Measurements from ENCODE around the gene LZTS3.

DNA sequence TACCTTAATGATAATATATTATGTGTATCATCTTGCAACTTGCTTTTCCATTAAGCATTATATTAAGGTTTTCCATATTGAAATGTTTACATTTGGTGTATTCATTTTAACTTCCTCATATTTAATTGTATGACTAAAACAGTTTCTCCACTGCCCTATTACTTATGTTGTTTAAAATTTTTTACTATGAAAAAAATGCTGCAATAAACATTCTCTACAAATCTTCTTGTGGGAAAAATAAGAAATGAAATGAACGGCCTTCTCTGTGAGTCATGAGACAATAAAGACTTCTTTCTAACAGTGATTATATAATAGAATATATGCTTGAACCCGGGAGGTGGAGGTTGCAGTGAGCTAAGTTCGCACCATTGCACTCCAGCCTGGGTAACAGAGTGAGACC lies 39.2 kb downstream of the LZTS3 start:
- TF ChIP-seq, protein P1, sequence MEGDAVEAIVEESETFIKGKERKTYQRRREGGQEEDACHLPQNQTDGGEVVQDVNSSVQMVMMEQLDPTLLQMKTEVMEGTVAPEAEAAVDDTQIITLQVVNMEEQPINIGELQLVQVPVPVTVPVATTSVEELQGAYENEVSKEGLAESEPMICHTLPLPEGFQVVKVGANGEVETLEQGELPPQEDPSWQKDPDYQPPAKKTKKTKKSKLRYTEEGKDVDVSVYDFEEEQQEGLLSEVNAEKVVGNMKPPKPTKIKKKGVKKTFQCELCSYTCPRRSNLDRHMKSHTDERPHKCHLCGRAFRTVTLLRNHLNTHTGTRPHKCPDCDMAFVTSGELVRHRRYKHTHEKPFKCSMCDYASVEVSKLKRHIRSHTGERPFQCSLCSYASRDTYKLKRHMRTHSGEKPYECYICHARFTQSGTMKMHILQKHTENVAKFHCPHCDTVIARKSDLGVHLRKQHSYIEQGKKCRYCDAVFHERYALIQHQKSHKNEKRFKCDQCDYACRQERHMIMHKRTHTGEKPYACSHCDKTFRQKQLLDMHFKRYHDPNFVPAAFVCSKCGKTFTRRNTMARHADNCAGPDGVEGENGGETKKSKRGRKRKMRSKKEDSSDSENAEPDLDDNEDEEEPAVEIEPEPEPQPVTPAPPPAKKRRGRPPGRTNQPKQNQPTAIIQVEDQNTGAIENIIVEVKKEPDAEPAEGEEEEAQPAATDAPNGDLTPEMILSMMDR (optimal IDR thresholded peaks at IDR 0.05 in 1 of 3, IDR thresholded peaks at IDR 0.05 in 1 of 3, conservative IDR thresholded peaks at IDR 0.05 in 1 of 3; ENCODE audit: extremely low read depth in 1 of 3, insufficient read depth in 2 of 3, low read length in 3 of 3) = no peak
- TF ChIP-seq EZH2 (IDR thresholded peaks at IDR 0.05; ENCODE audit: low read length) = no peak

Measured in keratinocyte (primary cell).